GM23338 (cell line): ENCODE measurements around the gene TTLL8.

Experiments
- CREB1 ChIP-seq: fragments of 250-450 bp; sonication (Bioruptor Pico); IDR thresholded peaks from 2 replicates; pipeline ENCODE4 v1.5.0; 2020; ENCODE audit warnings: low read depth, mild to moderate bottlenecking, moderate library complexity
- CTCF ChIP-seq, 2 experiments: fragments of 200-600 bp in 1 of 2; sonication (generic) in 1 of 2; conservative IDR thresholded peaks; 2 replicates each; pipeline versions ENCODE4 v1.5.1 to v1.6.1; 2016 to 2017; ENCODE audit warnings: antibody characterized with exemption in 2 of 2, low read depth in 2 of 2, mild to moderate bottlenecking in 2 of 2, moderate library complexity in 1 of 2
- ETS1 ChIP-seq: IDR thresholded peaks from 2 replicates; pipeline ENCODE4 v1.6.1; 2016; ENCODE audit warnings: antibody characterized with exemption
- EZH2 ChIP-seq: fragments of 200-600 bp; sonication (generic); IDR thresholded peaks from one replicate; pipeline ENCODE4 v1.8.0; 2017; ENCODE audit warnings: antibody characterized with exemption, mild to moderate bottlenecking, low read depth; ENCODE audit not compliant: unreplicated experiment
- EZH2phosphoT487 ChIP-seq: fragments of 200-600 bp; sonication (generic); IDR thresholded peaks from one replicate; pipeline ENCODE4 v1.8.1; 2018; ENCODE audit warnings: antibody characterized with exemption; ENCODE audit not compliant: unreplicated experiment
- JUNB ChIP-seq: IDR thresholded peaks from one replicate; pipeline ENCODE4 v1.6.1; 2016; ENCODE audit warnings: antibody characterized with exemption; ENCODE audit not compliant: unreplicated experiment
- NANOG ChIP-seq: IDR thresholded peaks from 2 replicates; pipeline ENCODE4 v1.6.1; 2016; ENCODE audit warnings: antibody characterized with exemption, borderline replicate concordance
- POLR2AphosphoS5 ChIP-seq: IDR thresholded peaks from 2 replicates; pipeline ENCODE4 v1.6.1; 2016; ENCODE audit warnings: antibody characterized with exemption, low read depth
- REST ChIP-seq: IDR thresholded peaks from one replicate; pipeline ENCODE4 v1.6.1; 2018; ENCODE audit warnings: antibody characterized with exemption; ENCODE audit not compliant: unreplicated experiment
- STAT1 ChIP-seq: IDR thresholded peaks from one replicate; pipeline ENCODE4 v1.6.1; 2016; ENCODE audit warnings: antibody characterized with exemption; ENCODE audit not compliant: unreplicated experiment

- TF ChIP-seq CTCF (conservative IDR thresholded peaks at IDR 0.05; ENCODE audit: low read depth in 2 of 2): no peak; a peak in 1 of 4 replicates
- no peak for TF ChIP-seq EZH2
- TF ChIP-seq CREB1: no peak
- TF ChIP-seq EZH2phosphoT487: no peak
- TF ChIP-seq JUNB: no peak
- no peak for TF ChIP-seq POLR2AphosphoS5
- TF ChIP-seq REST: no peak
- no peak for TF ChIP-seq STAT1
- no peak for TF ChIP-seq ETS1
- no peak for TF ChIP-seq NANOG
Observed at GRCh38 chr22:50102946-50103345, 44.8 kb upstream of the TTLL8 start.
